NCI-H2081 (cell line): ENCODE data around the gene MARCHF2.

Experiments used
- DNase-seq, 2 experiments: peaks; one replicate each; lab custom pipeline; 2025; lab: John Stamatoyannopoulos, UW

MARCHF2 gene

DNA sequence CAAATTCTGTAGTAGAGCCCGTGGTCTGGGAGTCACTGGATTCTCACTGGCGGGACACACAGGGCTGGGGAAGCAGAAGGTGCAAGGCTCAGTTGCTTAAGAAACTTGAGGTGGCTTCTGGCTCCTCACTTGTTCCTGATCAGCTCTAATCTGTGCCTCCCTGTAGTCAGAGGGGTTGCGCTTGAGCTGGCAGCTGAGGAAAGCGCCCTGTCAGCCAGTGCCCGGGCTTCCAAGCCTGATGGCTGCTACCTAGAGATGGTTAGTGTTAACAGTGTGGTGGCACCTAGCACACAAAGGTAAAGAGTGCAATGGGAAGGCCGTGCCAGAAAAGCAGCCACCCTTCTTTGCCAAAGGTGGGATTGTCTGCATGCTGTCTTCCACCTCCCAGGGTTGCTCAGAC lies 40.5 kb downstream of the MARCHF2 start:
- no peak for DNase-seq

DNA sequence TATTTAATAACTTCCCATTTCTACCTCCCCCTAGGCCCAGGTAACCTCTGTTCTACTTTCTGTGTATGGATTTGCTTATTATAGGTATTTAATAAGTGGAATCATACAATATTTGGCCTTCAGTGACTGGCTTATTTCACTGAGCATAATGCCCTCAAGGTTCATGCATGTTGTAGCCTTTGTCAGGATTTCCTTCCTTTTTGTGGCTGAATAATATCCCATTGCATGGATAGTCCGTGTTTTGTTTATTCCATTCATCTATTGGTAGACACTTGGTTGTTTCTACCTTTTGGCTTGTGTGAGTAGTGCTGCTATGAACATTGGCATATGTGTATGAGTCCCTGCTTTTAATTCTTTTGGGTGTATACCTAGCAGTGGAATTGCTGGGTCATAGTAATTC lies 41.1 kb downstream of the MARCHF2 start:
- no peak for DNase-seq

DNA sequence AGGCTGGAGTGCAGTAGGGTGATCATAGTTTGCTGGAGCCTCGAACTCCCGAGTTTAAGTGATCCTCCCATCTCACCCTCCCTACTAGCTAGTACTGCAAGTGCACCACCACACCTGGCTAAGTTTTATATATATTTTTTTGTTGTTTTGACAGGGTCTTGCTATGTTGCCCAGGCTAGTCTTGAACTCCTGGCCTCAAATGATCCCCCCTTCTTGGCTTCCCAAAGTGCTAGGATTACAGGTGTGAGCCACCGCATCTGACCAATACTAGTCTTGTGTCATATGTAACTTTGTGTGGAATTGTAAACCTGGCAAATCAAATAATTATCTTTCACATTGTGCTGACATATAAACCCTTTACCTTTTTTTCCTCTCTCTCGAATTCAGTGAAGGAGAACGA lies 41.9 kb downstream of the MARCHF2 start:
- no peak for DNase-seq

DNA sequence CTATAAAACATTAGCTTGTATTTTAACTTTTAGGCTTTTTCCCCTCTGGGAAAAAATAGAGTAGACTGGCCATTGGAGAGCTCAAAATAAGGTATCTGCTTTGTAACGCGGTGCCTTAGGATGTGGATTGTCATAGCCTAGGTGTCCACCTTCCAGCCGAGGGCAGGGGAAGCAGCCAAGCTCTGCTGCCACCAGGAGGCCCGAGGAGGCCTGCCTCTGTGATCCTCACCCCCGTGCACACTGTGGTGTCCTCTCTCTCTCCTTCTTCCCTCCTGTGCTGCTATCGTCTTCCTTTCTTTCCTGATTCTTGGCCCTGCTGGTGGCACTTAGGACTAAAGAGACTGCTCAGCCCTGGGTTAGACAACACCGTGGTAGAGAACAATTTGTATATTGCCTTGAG lies 43.0 kb downstream of the MARCHF2 start:
- no peak for DNase-seq

DNA sequence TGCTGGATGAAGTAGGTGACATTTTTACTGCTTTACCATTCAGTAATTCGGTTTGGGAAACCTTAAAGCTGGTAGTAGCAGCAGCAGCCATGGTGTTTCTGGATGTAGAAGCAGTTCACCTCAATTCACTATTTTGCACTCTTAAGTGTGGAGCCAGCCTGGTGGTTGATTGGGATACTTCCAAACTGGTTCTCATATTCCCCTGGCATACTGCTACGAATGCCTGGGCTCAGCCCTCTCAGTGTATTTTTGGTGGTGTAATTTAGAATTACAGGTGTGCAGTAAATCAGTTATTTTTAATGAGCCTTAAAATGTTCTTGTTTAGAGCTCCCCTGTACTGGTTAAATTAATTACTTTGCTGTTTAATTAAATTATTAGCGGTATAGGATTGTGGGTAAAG lies 44.1 kb downstream of the MARCHF2 start:
- no peak for DNase-seq

DNA sequence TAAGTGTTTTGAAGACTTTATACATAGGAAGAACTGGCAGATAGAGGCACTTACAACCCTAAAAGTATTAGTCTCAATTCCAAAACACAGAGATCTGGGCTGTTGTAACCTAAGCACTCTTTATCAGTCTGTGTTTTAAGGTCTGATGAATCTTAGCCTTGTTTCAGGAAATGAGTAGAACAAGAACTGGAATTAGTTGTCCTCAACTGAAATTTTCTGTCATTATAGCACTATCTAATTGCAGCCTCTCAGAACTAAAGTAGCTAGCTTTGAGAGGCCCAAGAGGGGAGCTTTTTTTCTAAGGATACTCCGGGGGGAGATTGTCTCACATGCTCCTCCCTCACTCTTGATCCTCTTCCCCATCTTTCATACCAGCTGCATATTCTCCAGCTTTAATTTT lies 44.7 kb downstream of the MARCHF2 start:
- DNase-seq, result no peak

DNA sequence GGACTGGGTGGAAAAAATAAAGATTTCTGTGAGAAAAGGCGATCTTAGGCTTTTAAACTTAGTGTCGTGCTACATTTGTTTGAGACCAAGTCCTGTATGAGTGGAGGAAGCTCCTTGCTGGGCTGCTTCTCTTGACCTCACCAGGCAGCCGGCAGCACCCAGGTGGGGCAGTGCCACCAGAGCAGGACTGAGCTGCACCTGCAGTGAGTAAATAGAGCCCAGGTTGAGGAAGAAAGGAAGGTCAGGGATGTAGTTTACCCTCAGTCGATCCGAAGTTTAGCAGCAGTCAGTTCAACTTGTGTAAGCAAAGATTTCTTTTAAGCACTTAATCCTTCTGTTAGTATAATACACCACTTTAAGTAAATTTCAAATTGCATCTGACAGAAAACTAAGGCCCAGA lies 45.3 kb downstream of the MARCHF2 start:
- DNase-seq, result no peak

DNA sequence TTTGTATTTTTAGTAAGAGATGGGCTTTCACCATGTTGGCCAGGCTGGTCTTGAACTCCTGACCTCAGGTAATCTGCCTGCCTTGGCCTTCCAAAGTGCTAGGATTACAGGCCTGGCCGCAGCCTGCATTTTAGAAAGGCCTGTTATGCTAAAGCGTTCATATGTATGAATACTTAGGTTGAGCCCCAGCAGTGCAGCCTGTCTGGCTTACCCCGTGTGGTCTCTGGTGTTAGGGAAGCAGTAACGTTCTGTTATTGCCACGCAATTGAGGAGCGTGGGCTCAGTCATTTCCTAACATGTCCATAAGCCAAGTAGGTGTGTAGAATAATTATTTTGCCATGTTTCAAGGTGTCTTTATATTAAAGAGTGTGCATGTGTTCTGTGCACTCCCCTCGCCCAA lies 46.0 kb downstream of the MARCHF2 start:
- no peak for DNase-seq

DNA sequence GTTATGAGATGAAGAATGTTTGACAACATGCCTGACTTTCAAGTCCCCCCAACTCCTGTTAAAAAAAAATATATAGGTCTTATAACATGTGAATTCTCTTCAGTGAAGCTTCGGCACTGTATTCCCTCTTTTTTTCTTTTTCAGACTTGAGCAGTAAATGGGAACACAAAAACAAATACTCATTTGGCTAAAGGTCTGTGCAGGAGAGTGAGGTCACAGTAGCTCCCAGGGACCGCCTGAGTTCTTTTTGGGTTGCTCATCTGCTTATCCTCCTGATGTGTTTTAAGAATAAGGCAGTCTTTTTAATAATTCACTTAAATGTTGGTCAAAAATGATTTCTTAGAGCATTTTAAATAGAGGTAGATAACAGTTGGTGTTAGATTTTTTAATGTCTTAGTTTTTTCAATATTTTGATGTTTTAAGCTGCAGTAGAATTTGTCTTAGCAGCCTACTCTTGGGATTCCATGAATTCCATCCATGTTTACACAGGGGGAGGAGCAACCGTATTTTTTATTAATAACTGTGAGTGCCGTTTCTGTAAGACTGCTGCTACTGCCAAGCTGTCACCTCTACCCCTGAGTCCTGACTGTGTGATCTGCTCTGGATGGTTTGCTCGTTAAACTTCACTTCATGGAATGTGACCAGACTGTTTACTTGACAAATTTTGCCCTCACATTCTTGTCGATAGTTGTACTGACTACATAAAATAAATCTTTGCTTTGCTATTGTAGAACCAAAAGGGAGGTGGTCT lies 46.6 kb downstream of the MARCHF2 start:
- no peak for DNase-seq

DNA sequence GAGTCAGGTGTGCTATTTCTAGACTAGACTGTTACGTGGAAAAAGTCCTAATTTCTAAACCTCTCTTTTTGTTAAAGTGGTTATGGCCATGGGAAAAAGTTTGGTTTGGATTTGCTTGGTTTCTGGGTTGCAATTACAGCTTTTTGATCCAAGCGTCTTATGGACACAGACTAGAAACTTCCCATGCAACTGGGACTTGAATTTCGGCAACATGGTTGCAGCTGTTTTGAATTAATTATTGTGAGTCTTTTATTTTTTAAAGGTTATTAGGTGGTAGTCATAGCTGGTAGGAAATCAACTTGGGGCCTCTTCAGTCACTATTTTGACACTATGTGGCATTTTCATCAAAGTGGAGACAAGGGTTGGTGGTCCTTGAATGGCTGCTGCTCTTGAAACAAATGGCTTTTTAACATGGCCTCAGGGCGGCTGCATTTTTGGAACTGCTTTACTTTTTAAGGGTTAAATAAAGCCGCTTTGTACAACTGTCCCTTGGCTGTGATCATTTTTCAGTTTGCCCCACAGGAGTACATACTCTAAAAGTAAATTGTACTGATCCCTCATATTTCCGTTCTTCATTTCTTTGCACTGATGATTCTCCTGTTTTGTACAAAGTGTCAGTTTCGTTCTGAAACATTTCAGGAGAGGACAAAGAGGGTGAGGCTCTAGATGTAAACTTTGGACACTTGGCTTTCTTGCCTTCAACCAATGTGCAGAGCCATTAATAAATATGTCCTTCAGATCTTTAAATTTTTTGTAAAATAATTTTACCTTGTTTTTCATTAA lies 47.6 kb downstream of the MARCHF2 start:
- no peak for DNase-seq

DNA sequence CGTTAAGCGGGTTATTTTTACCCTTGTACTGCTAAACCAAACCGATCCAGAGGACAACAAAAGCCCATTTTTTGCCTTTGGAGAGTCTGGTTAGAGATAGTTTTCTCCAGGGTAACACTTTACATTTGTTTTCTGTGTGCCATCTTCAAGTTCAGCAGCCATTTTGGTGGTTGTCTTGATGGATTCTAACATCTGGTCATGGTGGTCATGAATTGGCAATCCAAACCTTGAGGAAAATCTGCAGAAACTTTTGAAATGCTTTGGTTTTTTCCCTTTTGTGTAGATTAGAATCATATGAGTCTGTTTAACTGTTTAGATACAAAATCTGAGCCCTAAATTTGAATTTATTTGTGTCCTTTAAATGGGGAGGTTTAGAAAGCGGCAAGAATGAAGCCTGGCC lies 48.3 kb downstream of the MARCHF2 start:
- DNase-seq, result no peak

DNA sequence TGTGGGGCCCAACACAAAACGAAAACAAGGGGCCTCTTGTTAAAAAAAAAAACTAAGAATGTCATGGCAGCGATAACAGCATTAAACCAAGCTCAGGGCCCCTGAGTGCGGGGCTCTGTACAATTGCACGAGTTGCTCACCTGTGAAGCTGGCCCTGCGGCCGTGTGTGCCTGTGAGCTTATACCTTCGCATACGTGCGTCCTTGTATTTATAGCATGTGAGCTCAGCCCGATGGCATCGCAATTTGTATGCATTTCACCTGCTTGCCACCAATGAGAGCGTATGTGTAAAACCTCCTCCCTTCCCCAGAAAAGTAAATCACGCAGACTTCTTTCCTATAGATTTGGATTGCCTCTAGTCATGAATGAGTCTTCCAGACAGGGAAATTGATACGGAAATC lies 48.8 kb downstream of the MARCHF2 start:
- DNase-seq, result no peak

DNA sequence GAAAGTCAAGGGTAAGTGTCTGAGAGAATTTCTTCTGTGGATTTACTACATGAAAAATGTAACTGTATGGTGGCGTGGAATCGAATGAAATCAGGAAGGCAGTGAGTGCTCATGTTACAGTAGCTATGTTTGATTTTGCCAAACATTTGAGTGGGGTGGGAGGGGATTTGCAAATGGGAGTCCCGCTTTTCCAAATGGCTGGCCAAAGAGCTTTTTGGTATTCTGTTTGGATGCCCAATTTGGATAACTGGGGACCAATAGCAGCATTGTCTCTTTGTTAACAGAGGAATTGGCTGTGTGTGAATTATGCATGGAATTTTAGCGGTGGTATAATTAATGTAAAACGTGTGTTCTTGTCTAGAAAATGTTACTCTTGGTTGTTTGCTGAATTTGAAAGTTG lies 49.5 kb downstream of the MARCHF2 start:
- DNase-seq, result no peak

DNA sequence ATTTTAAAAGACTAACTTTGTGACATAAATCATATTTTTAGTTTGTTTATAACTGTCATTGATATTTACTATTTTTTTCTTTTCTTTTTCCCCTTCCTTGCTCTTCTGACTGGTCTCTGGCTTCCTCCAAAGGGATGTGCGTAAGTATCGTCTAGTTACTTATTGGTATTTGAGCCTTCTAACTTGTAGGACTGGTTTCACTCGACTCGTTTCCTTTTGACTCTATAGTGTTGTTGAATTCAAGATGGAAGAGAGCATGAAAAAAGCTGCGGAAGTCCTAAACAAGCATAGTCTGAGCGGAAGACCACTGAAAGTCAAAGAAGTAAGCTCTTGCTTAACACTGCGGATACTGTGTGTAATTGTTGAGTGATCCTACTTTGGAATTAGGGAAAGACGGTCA lies 50.3 kb downstream of the MARCHF2 start:
- no peak for DNase-seq

DNA sequence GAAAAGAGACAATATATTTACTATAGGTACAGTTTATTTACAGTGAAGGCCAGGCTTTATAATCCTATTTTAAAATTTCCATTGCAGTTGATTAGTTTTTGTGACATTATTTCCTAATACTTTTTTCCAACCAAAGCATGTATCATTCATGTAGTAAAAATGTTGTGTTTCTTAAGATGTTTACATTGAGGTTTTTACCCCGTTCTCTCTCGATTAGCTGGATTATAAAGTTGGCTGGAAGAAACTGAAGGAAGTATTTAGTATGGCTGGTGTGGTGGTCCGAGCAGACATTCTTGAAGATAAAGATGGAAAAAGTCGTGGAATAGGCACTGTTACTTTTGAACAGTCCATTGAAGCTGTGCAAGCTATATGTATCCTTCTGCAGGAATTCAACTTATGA lies 52.9 kb downstream of the MARCHF2 start:
- DNase-seq, result no peak

DNA sequence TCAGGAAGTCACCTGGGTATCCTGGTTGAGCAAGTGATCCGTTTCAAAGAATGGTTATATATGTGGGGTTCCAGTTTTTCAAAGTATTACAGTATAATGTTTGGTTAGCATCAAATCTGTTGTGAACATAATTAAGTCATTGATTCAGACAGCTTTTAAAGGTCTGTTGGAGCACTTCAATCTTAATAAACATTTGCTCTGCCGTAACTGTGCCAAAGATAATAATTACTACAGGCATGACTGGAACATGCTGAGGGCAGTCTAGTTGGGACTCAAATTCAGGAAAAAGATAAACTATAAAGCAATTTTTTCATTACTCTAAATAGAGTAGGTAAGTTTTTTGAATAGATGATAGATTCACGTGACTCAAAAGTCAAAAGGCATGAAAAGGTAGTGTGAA lies 55.0 kb downstream of the MARCHF2 start:
- no peak for DNase-seq

DNA sequence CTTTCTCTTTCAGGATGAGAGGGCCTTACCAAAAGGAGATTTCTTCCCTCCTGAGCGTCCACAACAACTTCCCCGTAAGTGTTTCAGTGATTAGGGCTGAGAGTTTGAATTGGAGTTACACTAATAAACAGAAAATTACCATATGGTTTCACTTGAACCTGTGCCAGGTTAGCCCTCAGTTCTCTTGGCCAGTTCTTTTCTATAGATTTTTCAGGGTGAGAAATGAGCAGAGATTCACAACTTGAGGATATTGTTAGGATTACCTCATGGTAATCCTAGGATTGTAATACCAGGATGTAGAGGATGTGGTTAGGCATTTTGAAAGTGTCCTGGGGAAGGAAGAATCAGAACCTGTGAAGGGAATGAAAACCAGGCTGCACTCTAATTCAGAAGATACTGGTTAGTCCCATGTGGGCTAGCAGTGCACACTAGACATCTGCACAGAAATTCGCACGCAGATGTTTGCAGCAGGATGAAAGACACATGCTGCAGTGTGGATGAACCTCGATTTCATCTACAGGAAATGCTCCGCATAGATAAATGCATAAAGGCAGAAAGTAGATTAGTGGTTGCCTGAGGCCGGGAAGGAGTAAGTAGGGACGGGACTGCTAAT lies 55.8 kb downstream of the MARCHF2 start:
- no peak for DNase-seq

DNA sequence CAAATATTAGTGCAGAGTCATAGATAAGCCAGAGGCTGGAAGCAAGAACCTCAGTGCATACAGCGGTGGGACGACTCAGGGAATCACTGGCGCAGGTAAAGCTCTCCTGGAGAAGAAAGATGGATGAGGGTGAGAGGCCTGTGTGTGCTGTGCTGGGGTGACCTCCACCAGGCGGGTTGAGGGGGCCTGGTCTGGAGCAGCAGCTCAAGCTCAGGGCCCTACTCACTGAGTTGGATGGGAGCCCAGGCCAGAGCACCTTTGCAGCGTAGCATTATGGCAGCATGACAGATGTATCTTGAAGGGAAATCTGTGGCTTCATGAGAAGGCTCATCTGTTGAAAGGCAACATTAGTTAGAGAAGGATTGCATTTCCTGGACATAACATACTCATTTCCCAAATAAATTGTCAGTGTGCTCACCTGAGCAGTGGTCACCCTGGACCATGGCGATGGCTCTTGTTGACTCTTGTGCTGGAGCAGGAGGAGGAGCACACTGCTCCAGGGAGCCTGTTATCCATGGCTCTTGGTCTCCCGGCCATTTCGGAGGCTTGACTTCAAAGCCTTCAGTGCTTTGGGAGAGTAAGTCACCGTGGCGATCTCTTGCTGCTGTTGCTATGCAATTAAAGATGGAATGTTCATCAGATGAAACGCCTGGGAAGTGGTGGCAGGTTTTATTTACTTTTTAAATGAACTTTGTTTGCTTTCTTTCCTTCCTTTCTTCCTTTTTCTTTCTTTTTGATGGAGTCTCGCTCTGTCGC lies 56.7 kb downstream of the MARCHF2 start:
- DNase-seq, result no peak

DNA sequence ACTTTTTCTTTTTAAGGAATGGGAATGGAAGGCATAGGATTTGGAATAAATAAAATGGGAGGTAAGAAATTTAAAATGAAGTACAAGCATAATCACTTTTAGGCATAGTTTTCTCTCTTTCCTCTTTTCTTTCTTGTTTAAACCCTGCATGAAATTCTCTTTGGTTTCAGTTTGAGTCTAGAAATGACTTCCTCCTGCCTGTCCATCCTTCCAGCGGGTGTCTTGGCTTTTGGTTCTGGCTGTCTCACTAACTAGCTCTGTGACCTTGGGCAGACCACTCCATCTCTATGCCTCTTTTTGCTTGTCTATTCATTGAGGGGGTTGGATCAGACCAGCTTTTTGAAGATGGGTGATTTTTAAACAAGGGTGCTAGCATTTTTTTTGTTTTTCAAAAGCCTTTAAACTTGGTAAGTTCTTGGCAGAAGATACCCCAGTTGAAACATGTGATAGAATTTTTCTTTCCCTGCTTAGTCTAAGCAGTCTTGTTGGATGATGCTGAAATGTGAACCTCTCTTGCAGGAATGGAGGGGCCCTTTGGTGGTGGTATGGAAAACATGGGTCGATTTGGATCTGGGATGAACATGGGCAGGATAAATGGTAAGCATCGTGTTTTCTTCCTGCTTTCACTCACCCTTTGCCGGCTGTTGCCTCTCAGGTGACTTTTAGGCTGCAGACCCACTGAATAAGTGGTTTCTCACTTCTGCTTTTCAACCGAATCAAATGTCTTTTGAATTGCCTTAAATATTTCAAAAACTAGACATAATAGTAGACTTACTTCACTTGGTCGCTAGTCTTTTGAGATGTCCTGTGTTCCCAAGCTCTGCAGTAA lies 60.8 kb downstream of the MARCHF2 start:
- DNase-seq, result no peak

DNA sequence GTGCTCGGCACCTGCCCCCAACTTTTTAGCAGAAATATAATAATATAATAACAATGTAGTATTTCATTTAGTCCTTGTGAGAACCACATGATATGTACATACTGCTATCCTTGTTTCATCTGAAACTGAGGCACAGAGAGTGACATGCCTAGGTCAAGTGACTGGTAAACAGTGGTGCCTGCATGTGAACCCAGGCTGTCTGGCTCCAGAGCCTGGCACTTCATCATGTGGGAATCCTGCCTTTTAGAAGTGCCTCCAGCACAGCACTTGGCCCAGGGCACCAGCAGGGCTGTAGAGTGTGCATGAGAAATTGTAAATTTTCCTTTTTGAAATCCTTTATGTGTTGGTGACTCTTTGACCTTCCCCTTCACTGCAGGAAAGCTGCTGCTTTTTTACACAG lies 61.9 kb downstream of the MARCHF2 start:
- no peak for DNase-seq

DNA sequence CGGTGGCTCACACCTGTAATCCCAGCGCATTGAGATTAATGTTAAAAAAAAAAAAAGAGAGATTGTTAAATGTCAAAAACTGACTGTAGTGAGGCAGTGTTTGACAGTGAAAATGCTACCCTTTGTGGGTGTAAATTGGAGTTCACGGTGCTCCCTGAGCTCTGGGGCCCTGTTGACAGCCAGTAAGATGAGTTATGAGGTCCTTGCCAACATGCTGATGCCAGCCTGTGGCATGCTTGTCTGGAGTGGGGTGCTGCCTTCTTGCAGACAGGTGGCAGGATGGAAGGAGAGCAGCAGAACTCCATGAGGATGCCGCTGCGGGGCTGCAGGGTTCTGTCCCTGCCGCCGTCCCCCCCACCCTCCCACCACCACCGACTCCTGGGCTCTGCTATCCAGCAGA lies 63.4 kb downstream of the MARCHF2 start:
- DNase-seq, result no peak

DNA sequence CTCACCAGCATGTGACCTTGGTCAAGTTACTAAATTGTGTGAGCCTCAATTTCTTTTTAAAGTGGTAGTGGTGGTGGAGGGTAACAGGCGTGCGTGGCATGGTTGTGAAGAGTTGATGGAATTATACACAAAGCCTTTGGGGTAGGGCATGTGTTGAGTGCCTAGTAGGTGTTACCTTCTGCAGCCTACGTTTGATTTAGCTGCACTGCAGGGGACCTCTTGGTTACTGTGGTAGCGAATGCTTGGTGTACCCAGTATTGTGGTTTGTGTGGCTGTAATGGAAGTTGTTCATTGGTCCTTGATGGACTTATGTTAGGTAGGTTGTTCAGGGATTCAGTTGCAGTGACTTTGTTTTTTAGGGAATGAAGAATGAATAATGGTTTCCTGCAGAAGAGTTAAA lies 64.8 kb downstream of the MARCHF2 start:
- DNase-seq, result no peak
